ENCODE measurements around the gene CACNA1E. TPM values are rescaled to one million over a fixed set of nuclear protein-coding genes. Genes with fewer than 3 reads are reported as not detected.

CACNA1E gene
- total and polyA plus RNA-seq, 2 of the 13 experiments (the other 11 are each of a cell fraction or from before 2014, with no cell fraction given), result not detected

DNA sequence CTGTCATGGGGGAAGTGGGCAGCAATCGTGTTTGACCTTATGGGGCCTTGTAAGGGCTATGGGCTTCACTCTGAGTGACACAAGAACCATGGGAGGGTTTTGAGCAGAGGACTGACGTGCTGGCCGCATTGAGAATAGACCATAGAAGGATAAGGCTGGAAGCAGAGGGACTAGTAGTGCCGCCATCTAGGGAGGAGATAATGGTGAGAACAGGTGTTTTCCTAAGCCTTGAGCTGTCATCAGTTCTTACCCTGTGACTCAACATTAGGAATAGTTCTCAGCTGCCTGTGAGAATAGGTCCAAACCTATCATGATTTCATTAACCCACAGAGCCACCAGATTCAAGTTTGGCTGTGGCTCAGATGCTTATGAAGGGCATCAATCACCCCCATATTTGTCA is 228.5 kb downstream of the CACNA1E start:
- Histone ChIP-seq H3K4me1 (ENCODE audit: insufficient read depth, low read length) (no peaks in the 10 kb centered on the region), H3K9ac (ENCODE audit: insufficient read depth, low read depth, low read length) (no peak overlapping the region), H3K9me3 (ENCODE audit: low read length) (no peaks in the 10 kb centered on the region), H4K20me1 (ENCODE audit: insufficient read depth, low read length) (no peaks in the 10 kb centered on the region), H3K4me3 (replicated peaks in 1 of 3; ENCODE audit: insufficient read depth in 1 of 3, low read depth in 2 of 3, low read length in 3 of 3) (no peak overlapping the region), H3K4me2 (ENCODE audit: low read depth, low read length) (no peak overlapping the region), H2AFZ (ENCODE audit: low read length) (no peak overlapping the region), H3K36me3 (replicated peaks in 1 of 2; ENCODE audit: control insufficient read depth in 1 of 2, insufficient read depth in 2 of 2, low read length in 2 of 2) (no peaks in the 10 kb centered on the region), H3K79me2 (ENCODE audit: insufficient read depth, low read length) (no peaks in the 10 kb centered on the region), H3K27me3 (ENCODE audit: control insufficient read depth in 1 of 2, insufficient read depth in 2 of 2, low read length in 2 of 2) (peaks cover 0 to 6% of the 10 kb centered on the region in 2 experiments; a peak in 1 of 5 replicates), H3K27ac (ENCODE audit: extremely low read length, insufficient read depth, low read length) (no peak overlapping the region)
- no TSS peak for BruUV-seq (replicated peaks)
- ATAC-seq, result no peak
- TF ChIP-seq, protein P1, sequence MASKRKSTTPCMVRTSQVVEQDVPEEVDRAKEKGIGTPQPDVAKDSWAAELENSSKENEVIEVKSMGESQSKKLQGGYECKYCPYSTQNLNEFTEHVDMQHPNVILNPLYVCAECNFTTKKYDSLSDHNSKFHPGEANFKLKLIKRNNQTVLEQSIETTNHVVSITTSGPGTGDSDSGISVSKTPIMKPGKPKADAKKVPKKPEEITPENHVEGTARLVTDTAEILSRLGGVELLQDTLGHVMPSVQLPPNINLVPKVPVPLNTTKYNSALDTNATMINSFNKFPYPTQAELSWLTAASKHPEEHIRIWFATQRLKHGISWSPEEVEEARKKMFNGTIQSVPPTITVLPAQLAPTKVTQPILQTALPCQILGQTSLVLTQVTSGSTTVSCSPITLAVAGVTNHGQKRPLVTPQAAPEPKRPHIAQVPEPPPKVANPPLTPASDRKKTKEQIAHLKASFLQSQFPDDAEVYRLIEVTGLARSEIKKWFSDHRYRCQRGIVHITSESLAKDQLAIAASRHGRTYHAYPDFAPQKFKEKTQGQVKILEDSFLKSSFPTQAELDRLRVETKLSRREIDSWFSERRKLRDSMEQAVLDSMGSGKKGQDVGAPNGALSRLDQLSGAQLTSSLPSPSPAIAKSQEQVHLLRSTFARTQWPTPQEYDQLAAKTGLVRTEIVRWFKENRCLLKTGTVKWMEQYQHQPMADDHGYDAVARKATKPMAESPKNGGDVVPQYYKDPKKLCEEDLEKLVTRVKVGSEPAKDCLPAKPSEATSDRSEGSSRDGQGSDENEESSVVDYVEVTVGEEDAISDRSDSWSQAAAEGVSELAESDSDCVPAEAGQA (IDR thresholded peaks at IDR 0.05; ENCODE audit: low read depth), result no peak
- TF ChIP-seq, protein P1 (CRISPR knock-in tag; IDR thresholded peaks at IDR 0.05; ENCODE audit: borderline replicate concordance), result no peak
- TF ChIP-seq ZBTB38 (CRISPR knock-in tag; IDR thresholded peaks at IDR 0.05), result no peak
- no peak for TF ChIP-seq RFX1 (IDR thresholded peaks at IDR 0.05)
- TF ChIP-seq ZIK1 (CRISPR knock-in tag; IDR thresholded peaks at IDR 0.05; ENCODE audit: borderline replicate concordance, low read depth), result no peak
- TF ChIP-seq PRPF4 (IDR thresholded peaks at IDR 0.05; ENCODE audit: low read depth, low read length, poor library complexity, severe bottlenecking), result no peak
- no peak for TF ChIP-seq TMF1 (CRISPR knock-in tag; IDR thresholded peaks at IDR 0.05; ENCODE audit: low read depth)
- TF ChIP-seq, protein P2, sequence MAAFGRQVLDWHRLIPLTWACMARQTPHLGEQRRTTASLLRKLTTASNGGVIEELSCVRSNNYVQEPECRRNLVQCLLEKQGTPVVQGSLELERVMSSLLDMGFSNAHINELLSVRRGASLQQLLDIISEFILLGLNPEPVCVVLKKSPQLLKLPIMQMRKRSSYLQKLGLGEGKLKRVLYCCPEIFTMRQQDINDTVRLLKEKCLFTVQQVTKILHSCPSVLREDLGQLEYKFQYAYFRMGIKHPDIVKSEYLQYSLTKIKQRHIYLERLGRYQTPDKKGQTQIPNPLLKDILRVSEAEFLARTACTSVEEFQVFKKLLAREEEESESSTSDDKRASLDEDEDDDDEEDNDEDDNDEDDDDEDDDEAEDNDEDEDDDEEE (CRISPR knock-in tag; IDR thresholded peaks at IDR 0.05), result no peak
- no peak for TF ChIP-seq ZSCAN20 (CRISPR knock-in tag; IDR thresholded peaks at IDR 0.05; ENCODE audit: borderline replicate concordance)
- DNase-seq (ENCODE audit: low spot score), result no peak
- intact Hi-C loops (cut with micrococcal nuclease; ENCODE audit: unreplicated experiment), result no loop called here
- POLR2A ChIA-PET, result no interaction called here
- no peak for FAIRE-seq
- CTCF ChIA-PET (ENCODE audit: low intra/inter-chr PET ratio, low total read pairs), result no interaction called here
- WGBS (ENCODE audit: low lambda C conversion rate), result 0% methylated on average over 4 of the region's 4 CpGs
- in situ Hi-C loops (cut with HindIII; ENCODE audit: extremely low pct_ligation_motif_present, low pct_unique_long_range_greater_than_20kb), result no loop called here

All from HepG2 (cell line).